Measurements from ENCODE around the gene SHISA7.

DNA sequence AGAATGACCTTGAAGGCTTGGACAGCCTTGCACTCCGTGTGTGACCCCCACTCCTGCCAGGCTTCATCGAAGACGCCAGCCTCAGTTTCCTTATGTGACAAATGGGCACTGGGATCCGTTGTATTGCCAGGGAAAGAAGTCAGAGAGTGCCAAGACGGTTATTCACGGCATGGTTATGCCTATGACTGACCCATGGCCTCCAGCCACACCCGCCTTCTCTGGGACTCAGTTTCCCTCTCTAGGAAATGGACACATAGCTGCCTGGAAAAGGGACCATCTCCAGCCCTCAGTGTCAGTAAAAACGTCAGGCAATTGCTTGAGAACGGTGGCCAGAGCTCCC, 34.6 kb downstream of the SHISA7 start:
- TF ChIP-seq, protein P1, sequence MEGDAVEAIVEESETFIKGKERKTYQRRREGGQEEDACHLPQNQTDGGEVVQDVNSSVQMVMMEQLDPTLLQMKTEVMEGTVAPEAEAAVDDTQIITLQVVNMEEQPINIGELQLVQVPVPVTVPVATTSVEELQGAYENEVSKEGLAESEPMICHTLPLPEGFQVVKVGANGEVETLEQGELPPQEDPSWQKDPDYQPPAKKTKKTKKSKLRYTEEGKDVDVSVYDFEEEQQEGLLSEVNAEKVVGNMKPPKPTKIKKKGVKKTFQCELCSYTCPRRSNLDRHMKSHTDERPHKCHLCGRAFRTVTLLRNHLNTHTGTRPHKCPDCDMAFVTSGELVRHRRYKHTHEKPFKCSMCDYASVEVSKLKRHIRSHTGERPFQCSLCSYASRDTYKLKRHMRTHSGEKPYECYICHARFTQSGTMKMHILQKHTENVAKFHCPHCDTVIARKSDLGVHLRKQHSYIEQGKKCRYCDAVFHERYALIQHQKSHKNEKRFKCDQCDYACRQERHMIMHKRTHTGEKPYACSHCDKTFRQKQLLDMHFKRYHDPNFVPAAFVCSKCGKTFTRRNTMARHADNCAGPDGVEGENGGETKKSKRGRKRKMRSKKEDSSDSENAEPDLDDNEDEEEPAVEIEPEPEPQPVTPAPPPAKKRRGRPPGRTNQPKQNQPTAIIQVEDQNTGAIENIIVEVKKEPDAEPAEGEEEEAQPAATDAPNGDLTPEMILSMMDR (IDR thresholded peaks at IDR 0.05; ENCODE audit: low read length) = no peak
- no peak for TF ChIP-seq EZH2 (IDR thresholded peaks at IDR 0.05; ENCODE audit: borderline replicate concordance, low read length)

All from OCI-LY1 (cell line).